HG03135 (cell line): ENCODE results near the gene TIFAB.

Experiments used
- ATAC-seq: cut with Tn5 transposase; IDR thresholded peaks from one replicate; pipeline ENCODE4 v1.9.1; 2021; ENCODE audit warnings: mild to moderate bottlenecking, moderate library complexity; ENCODE audit not compliant: unreplicated experiment

Gene TIFAB

GRCh38 chr5:135460246-135461033 is 8.3 kb upstream of the TIFAB start:
- no peak for ATAC-seq

- no peak for ATAC-seq
Observed at GRCh38 chr5:135458921-135459331, 6.8 kb upstream of the TIFAB start.

- no peak for ATAC-seq
Observed at GRCh38 chr5:135458356-135458755, 6.2 kb upstream of the TIFAB start.

GRCh38 chr5:135457424-135458071 is 5.4 kb upstream of the TIFAB start:
- ATAC-seq = peak; percentile 68

GRCh38 chr5:135456238-135457099 is 4.3 kb upstream of the TIFAB start:
- no peak for ATAC-seq

GRCh38 chr5:135455876-135456237 is 3.7 kb upstream of the TIFAB start:
- no peak for ATAC-seq

- ATAC-seq = no peak
Observed at GRCh38 chr5:135454946-135455345, 2.8 kb upstream of the TIFAB start.

GRCh38 chr5:135453613-135454012 is 1.5 kb upstream of the TIFAB start:
- no peak for ATAC-seq

- ATAC-seq = no peak
Observed at GRCh38 chr5:135451581-135452320, 400 bp downstream of the TIFAB start.

GRCh38 chr5:135450952-135451351 is 1.2 kb downstream of the TIFAB start:
- no peak for ATAC-seq

- no peak for ATAC-seq
Observed at GRCh38 chr5:135450336-135450735, 1.8 kb downstream of the TIFAB start.

- no peak for ATAC-seq
Observed at GRCh38 chr5:135449644-135450043, 2.5 kb downstream of the TIFAB start.

GRCh38 chr5:135448791-135449507 is 3.2 kb downstream of the TIFAB start:
- no peak for ATAC-seq

- no peak for ATAC-seq
Observed at GRCh38 chr5:135448071-135448739, 3.9 kb downstream of the TIFAB start.

- no peak for ATAC-seq
Observed at GRCh38 chr5:135447298-135447929, 4.7 kb downstream of the TIFAB start, which contains the start of gene DCANP1. Gene DCANP1, minus strand, starts transcription at chr5:135447348. Its CDS starts 240 bp downstream, at chr5:135447108.

- no peak for ATAC-seq
Observed at GRCh38 chr5:135446615-135447014, 5.5 kb downstream of the TIFAB start.

GRCh38 chr5:135446206-135446605 is 5.9 kb downstream of the TIFAB start:
- ATAC-seq = no peak

GRCh38 chr5:135445306-135445985 is 6.7 kb downstream of the TIFAB start:
- no peak for ATAC-seq

GRCh38 chr5:135444881-135445280 is 7.3 kb downstream of the TIFAB start:
- no peak for ATAC-seq
